ENCODE results near the gene NLRP5.
"Not testable (repeated sequence)": the region's sequence is repeated elsewhere in the genome, so short reads cannot be mapped to it uniquely, and the experiment has no call there.

Gene NLRP5

DNA sequence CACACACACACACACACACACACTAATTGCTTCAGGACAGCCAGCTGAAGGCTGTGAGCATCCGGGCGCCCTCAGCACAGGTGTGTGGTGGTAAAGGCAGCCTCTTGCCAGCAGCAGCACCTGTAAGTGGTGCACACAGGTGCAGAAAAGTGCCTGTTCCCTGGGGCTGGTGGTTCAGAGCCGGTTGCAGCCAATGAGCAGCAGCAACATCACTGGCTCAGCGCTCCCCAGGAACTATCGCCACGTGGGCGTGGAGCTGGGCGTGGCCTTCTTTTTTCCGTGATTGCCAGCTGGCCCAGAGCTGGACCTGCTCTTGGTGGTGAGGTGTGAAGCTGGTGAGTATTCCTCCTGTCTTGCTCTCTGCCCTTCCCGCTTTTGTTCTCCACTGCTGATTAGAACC, at the start of gene NLRP5:
TSS of gene NLRP5 (plus strand) at position 289 of the 400 bp plus-strand sequence.
- no peak for DNase-seq

DNA sequence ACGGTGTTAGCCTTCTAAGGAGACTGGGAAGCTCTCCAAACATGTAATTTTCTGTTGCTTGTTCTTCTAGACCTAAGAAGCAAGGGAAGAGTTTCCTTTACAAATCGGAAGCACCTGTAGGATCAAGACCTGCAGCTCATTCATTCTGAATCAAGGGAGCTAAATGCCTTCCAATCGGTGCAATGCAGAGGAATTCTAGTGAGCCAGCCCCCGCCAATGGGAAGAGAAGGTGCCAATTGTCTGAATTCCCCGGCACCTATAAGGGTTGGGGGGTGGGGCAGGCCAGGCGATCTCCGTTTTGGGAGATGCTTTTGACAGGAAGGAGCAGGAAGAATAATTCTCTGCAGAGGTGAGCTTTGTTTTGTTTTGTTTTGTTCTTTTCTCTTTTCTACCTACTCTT, 47.4 kb upstream of the NLRP5 start:
- no peak for DNase-seq

- no peak for DNase-seq
These were observed 46.3 kb upstream of the NLRP5 start for GRCh38 chr19:55940306-55940705.

DNA sequence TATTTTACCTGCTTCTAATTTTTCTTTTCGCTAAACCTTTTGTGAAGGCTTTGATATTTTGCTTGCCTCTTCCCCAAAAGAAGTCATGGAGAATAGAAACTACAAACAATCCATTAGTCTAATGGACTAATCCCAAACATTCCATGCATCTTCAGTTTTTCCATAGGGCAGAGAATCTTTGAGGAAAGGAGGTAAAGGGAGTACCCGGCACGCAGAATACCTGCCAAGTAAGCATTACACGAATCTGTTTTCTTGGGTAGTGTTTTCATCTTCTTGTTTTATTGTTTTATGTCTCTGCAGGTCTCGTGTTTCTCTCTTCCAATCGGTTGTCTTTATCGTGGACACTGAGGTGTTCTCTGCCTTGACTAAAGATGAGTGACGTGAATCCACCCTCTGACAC, 39.0 kb upstream of the NLRP5 start, which contains the start of gene NLRP8:
TSS of gene NLRP8 (plus strand) at position 301 of the 400 bp plus-strand sequence.
- no peak for DNase-seq

DNA sequence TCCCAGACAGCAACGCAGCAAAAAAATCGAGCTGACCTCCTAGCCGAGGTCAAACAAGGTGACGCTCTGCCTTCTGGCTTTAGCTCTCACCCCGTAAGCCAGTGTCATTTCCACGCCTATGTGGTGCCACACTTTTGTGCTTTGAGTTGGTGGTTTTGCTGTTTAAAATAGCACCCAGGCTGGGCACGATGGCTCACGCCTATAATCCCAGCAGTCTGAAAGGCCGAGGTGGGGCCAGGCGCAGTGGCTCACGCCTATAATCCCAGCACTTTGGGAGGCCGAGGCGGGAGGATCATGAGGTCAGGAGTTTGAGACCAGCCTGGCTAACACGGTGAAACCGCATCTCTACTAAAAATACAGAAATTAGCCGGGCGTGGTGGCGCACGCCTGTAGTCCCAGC, 36.0 kb upstream of the NLRP5 start:
- DNase-seq = not testable (repeated sequence)

- no peak for DNase-seq
These were observed 30.1 kb upstream of the NLRP5 start for GRCh38 chr19:55956431-55956830.

GRCh38 chr19:55958356-55958755, 28.2 kb upstream of the NLRP5 start:
- DNase-seq = no peak

DNA sequence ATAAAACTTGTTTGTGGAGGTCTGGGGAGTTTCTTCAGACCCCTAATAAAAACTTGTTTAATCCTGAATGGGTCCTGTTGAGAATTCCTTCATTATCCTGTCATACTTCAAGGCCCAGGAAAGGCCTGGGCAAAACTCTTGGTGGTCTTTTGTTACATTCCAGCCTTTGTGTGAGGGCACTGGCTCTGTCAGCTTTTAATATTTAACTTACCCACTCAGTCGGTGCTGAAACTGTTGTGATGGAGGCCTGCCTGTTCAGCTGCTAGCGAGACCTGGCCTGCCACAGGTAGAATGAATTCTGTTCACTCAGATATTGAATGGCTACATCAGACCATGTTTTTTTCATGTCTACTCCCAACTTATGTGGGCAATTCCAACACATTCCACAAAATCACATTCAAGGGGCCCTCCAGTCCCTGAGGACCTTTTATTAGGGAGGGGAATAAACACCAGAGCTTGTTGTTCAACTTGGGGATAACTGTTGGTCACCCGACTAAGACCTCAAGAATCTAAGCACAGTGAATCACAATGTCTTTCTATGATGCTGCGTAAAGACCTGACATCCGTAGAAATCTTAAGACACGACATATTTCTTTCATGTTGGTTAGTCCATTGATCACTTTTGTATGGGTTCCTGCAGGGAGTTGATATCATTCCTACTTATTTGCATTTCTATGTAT, 26.4 kb upstream of the NLRP5 start:
- DNase-seq = no peak

DNA sequence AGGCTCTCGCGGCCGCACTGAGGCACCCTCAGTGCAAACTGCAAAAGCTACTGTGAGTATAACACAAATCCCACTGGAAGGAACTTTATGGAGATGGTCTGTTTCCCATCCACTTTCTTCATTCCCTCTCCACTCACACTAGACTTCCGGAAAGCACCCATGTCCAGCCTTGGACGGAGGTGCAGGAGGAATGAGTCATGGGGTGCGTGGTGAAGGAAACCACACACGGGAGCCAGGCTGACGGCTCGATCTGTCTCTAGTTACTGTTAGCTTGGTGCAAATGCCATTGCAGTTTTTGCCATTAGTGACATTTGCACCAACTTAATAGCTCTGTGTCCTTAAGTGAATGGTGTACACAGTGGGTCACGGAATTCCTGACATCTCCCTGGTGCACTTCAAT, 24.4 kb upstream of the NLRP5 start:
- DNase-seq = no peak

DNA sequence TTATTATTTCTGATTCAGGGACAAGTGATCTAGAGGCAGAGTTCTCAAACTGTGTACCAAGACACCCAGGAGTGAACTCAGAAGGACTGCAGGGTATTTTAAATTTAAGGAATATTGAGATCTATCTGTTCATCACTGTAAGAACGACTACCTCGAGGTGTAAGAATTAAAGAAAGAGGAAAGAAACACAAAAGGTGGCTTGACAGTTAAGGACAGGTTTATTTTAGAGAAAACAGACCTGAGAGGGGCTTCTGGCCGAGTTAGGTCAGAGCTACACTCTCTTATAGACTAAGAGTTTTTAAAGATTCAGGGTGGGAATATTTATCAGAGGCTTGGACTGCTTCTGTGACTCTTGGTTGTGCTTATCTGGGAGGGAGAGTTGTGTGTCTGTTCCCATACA, 12.6 kb upstream of the NLRP5 start:
- DNase-seq = no peak

- no peak for DNase-seq
These were observed 6.2 kb upstream of the NLRP5 start for GRCh38 chr19:55980415-55980814.

GRCh38 chr19:55985254-55985653, 1.3 kb upstream of the NLRP5 start:
- DNase-seq = no peak

DNA sequence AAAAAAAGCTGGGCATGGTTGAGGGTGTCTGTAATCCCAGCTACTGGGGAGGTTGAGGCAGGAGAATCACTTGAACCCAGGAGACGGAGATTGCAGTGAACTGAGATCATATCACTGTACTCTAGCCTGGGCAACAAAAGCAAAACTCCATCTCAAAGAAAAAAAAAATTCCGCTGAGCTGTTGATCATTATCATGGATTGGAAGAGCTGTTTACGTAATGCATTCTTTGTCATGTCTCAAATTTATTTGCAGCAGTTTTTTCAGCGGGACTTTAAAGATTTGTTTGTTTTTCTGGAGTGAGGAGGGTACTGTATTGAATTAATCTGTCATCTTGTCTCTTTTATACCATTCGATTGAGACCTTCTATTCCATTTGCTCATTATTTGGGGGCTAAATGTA, 4.3 kb downstream of the NLRP5 start:
- DNase-seq = no peak

DNA sequence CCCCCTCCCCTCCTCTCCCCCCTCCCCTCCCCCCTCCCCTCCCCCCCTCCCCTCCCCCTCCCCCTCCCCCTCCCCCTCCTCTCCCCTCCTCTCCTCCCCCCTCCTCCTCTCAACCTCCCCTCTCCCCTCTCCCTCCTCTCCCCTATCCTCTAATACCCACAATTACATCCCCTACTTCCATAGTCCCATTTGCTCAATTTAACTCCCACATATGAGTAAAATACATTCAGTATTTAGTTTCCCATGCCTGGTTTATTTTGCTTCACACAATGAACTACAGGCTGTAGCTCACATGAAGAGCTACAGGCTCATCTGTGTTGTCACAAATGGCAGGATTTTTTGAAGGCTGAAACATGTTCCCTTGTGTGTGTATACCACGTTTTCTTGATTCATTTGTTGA, 6.9 kb downstream of the NLRP5 start:
- DNase-seq = no peak

GRCh38 chr19:56014765-56015164, 28.2 kb downstream of the NLRP5 start:
- DNase-seq = no peak

- DNase-seq = no peak
These were observed 29.2 kb downstream of the NLRP5 start for GRCh38 chr19:56015756-56016155.

DNA sequence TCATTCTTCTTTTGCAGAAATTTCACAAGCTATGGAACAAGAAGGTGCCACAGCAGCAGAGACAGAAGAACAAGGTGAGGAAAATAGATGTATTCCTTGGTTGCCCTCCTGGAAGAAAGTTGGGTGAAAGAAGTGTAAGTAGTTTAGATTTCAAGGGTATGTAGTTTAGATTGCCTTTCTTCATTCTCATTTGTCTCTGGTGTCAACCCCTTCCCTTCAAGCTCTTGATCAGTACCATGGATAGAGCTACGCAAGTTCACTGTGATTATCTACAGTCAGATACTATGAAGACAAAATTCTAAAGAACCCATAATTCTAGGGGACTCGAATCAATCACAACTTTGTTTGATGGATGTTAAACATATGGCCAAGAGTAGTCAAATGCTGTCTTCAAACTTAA, 32.8 kb downstream of the NLRP5 start:
- not testable (repeated sequence) for DNase-seq

DNA sequence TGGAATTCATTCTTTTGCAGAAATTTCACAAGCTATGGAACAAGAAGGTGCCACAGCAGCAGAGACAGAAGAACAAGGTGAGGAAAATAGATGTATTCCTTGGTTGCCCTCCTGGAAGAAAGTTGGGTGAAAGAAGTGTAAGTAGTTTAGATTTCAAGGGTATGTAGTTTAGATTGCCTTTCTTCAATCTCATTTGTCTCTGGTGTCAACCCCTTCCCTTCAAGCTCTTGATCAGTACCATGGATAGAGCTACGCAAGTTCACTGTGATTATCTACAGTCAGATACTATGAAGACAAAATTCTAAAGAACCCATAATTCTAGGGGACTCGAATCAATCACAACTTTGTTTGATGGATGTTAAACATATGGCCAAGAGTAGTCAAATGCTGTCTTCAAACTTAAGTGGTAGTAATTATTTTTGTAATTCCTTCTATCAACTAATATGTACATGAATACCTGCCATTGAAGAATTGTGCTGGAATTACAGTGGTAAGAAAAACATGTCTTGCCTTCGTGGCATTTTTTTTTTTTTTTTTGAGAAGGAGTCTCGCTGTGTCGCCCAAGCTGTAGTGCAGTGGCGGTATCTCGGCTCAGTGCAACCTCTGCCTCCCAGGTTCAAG, 33.9 kb downstream of the NLRP5 start:
- not testable (repeated sequence) for DNase-seq

GRCh38 chr19:56026769-56027168, 40.2 kb downstream of the NLRP5 start:
- DNase-seq = no peak

DNA sequence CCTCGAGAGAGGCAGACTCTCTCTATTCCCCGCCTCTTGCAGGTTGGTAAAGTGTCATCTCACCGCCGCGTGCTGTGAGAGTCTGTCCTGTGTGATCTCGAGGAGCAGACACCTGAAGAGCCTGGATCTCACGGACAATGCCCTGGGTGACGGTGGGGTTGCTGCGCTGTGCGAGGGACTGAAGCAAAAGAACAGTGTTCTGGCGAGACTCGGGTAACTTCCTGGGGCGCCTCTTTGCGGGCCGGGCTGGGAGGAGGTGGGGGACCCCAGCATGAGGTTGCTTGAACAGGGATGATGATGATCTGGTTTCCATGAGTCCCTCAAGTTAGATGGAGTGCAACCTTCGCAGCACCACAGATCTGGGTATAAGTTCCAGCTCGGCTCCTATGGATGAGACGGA, 67.0 kb downstream of the NLRP5 start:
- DNase-seq = no peak

- DNase-seq = peak; percentile 50
These were observed 79.8 kb downstream of the NLRP5 start for GRCh38 chr19:56066152-56067023.

DNA sequence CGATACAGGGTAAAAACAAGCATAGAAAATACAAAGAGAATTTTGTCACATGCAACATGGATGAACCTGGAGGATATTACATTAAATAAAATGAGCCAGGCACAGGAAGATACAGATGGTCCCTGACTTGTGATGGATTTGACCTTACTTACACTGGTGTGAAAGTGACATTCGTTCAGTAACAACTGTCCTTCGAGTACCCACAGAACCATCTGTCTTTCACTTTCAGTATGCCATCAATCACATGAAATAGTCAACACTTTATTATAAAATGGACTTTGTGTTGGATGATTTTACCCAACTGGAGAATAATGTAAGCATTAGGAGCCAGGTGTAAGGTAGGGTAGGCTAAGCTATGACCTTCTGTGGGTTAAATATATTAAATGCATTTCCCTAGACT, 83.1 kb downstream of the NLRP5 start:
- no peak for DNase-seq

GRCh38 chr19:56071151-56071550, 84.6 kb downstream of the NLRP5 start:
- no peak for DNase-seq

DNA sequence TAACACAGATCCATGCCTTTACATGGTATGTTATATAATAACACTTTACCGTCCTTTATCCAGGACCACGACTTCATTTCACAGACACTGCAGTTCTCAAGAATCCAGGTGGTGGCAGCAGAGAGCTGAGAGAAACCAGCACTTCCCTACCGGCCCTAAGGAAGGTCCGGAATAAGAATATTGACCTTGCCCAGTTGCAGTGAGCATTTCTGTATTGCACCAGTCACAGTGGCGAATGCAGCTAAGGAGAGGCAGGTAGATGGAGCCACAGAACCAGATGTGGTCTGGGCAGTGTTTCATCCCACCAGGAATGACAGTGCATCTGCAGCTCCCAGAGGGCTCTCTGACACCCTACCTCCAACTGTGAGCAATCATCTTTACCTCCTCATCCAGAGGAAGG, 89.9 kb downstream of the NLRP5 start:
- no peak for DNase-seq
